Measurements from ENCODE around the gene PTPRT.

- TF ChIP-seq CTCF (conservative IDR thresholded peaks at IDR 0.05; ENCODE audit: low read depth, low read length): no peak
- no peak for TF ChIP-seq EZH2phosphoT487 (IDR thresholded peaks at IDR 0.05; ENCODE audit: borderline replicate concordance, low read length)
- TF ChIP-seq EZH2 (IDR thresholded peaks at IDR 0.05; ENCODE audit: low read length, unreplicated experiment): no peak
Measured at GRCh38 chr20:42567409-42567808, 622.3 kb downstream of the PTPRT start.

All from PC-3 (cell line).